Glutamatergic neuron (in vitro differentiated cells): ENCODE data around the gene KLHDC4. TPM values are rescaled to one million over a fixed set of nuclear protein-coding genes. Genes with fewer than 3 reads are reported as not detected.

ENCODE experiments used
- DNase-seq: peaks from one replicate; pipeline ENCODE4 v3.0.0; 2022
- H3K27ac Mint-ChIP-seq: one replicate; pipeline ENCODE4 v1.8.0; 2020; ENCODE audit warnings: mild to moderate bottlenecking, mixed read lengths, inconsistent platforms; ENCODE audit not compliant: unreplicated experiment
- H3K27me3 Mint-ChIP-seq: one replicate; pipeline ENCODE4 v1.8.0; 2020; ENCODE audit warnings: mild to moderate bottlenecking, moderate library complexity, mixed read lengths, inconsistent platforms; ENCODE audit not compliant: unreplicated experiment
- H3K36me3 Mint-ChIP-seq: one replicate; pipeline ENCODE4 v1.8.0; 2020; ENCODE audit warnings: mild to moderate bottlenecking, mixed read lengths, inconsistent platforms; ENCODE audit not compliant: unreplicated experiment
- H3K4me1 Mint-ChIP-seq: one replicate; pipeline ENCODE4 v1.8.0; 2020; ENCODE audit warnings: mild to moderate bottlenecking, low read depth, mixed read lengths, inconsistent platforms; ENCODE audit not compliant: unreplicated experiment
- H3K4me3 Mint-ChIP-seq: one replicate; pipeline ENCODE4 v1.8.0; 2020; ENCODE audit warnings: mild to moderate bottlenecking, mixed read lengths, inconsistent platforms; ENCODE audit not compliant: unreplicated experiment
- H3K9me3 Mint-ChIP-seq: one replicate; pipeline ENCODE4 v1.8.0; 2020; ENCODE audit warnings: mild to moderate bottlenecking, moderate library complexity, mixed read lengths, inconsistent platforms; ENCODE audit not compliant: unreplicated experiment
- CTCF ChIP-seq: fragments of 200-600 bp; sonication (generic); IDR thresholded peaks from one replicate; pipeline ENCODE4 v1.5.0; 2021; ENCODE audit not compliant: partially characterized antibody, unreplicated experiment
- total RNA-seq: library from RNA; stranded (reverse); fragmentation: NEBNext Ultra II Directional; extraction: Animal tissue kit (Norgen Biotek cat#: 25700); gene quantifications from one replicate; pipeline ENCODE4 v1.2.1, GENCODE V29; 2021; ENCODE audit not compliant: unreplicated experiment

KLHDC4 gene
- total RNA-seq, 1 donor from 2014 or later, result 65.4 TPM

GRCh38 chr16:87678618-87679017 is 87.2 kb downstream of the KLHDC4 start:
- no peak for DNase-seq
- Mint-ChIP-seq H3K9me3 (peaks cover 5% of the 10 kb centered on the region), H3K36me3 (no peaks in the 10 kb centered on the region), H3K27ac (no peak overlapping the region), H3K4me3 (no peak overlapping the region), H3K4me1 (no peaks in the 10 kb centered on the region), H3K27me3 (peaks cover 11% of the 10 kb centered on the region)
- TF ChIP-seq CTCF, result no peak

- Mint-ChIP-seq H3K9me3 (peaks cover 5% of the 10 kb centered on the region), H3K4me3 (no peak overlapping the region), H3K27me3 (peaks cover 11% of the 10 kb centered on the region), H3K36me3 (no peaks in the 10 kb centered on the region), H3K27ac (no peak overlapping the region), H3K4me1 (no peaks in the 10 kb centered on the region)
- TF ChIP-seq CTCF, result no peak
- DNase-seq, result no peak
Measured at GRCh38 chr16:87677830-87678229, 88.0 kb downstream of the KLHDC4 start.

GRCh38 chr16:87675111-87675719 is 90.6 kb downstream of the KLHDC4 start:
- Mint-ChIP-seq H3K36me3 (no peaks in the 10 kb centered on the region), H3K4me3 (no peak overlapping the region), H3K27me3 (peaks cover 4% of the 10 kb centered on the region), H3K4me1 (no peaks in the 10 kb centered on the region), H3K9me3 (no peaks in the 10 kb centered on the region), H3K27ac (no peak overlapping the region)
- no peak for TF ChIP-seq CTCF
- no peak for DNase-seq

GRCh38 chr16:87674419-87674818 is 91.4 kb downstream of the KLHDC4 start:
- no peak overlapping the region for H3K4me3 Mint-ChIP-seq
- TF ChIP-seq CTCF, result no peak
- H3K4me1 Mint-ChIP-seq, result no peaks in the 10 kb centered on the region
- no peak for DNase-seq
- no peaks in the 10 kb centered on the region for H3K36me3 Mint-ChIP-seq
- peaks cover 4% of the 10 kb centered on the region for H3K27me3 Mint-ChIP-seq
- H3K9me3 Mint-ChIP-seq, result no peaks in the 10 kb centered on the region
- no peak overlapping the region for H3K27ac Mint-ChIP-seq

GRCh38 chr16:87671715-87672270 is 94.0 kb downstream of the KLHDC4 start:
- Mint-ChIP-seq H3K27ac (no peak overlapping the region), H3K27me3 (peaks cover 5% of the 10 kb centered on the region), H3K36me3 (no peaks in the 10 kb centered on the region), H3K4me1 (no peaks in the 10 kb centered on the region), H3K4me3 (no peak overlapping the region), H3K9me3 (peaks cover 2% of the 10 kb centered on the region)
- no peak for DNase-seq
- no peak for TF ChIP-seq CTCF
